Cardiac fibroblast (primary cell): ENCODE data around the gene ALDOC.

Experiments
- DNase-seq, 2 donors: peaks; one replicate each; pipeline versions ENCODE4 v3.0.0 to v3.0.0-alpha.2; 2010; ENCODE audit warnings: low read depth in 2 of 2
- H3K4me3 ChIP-seq, 2 donors: replicated peaks in 1 of 2; 1 replicate in 1 of 2; 2 replicates in 1 of 2; pipeline ENCODE4 v1.5.1; 2011; ENCODE audit warnings: low read depth in 2 of 2, low read length in 2 of 2, mild to moderate bottlenecking in 2 of 2, moderate library complexity in 1 of 2
- CTCF ChIP-seq: IDR thresholded peaks from one replicate; pipeline ENCODE4 v1.5.1; 2011; ENCODE audit warnings: low read depth, mild to moderate bottlenecking, low read length, inconsistent platforms

The ALDOC gene

GRCh38 chr17:28541439-28541838 lies 35.3 kb downstream of the ALDOC start:
- DNase-seq: no peak
- no peak for TF ChIP-seq CTCF
- no peak overlapping the region for H3K4me3 ChIP-seq

DNA sequence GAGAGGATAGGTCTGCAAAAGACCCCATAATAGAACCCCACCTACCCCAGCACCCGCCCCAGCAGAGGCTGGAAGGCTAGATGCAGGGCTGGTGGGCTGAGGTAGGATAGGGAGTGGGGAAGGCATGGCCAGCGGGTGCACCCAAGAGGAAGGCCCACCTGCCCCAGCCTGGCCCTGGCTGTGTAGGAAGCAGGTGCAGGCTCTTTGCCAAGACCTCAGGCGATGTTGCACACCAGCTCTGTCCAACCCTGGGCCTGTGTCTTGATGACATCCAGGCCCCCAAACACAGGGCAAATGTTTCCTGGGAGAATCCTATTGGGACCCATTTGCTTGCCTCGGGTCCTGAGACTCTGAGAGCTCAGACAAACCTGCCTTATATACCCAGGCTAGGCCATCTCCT lies 36.5 kb downstream of the ALDOC start:
- no peak overlapping the region for H3K4me3 ChIP-seq
- TF ChIP-seq CTCF: no peak
- no peak for DNase-seq

DNA sequence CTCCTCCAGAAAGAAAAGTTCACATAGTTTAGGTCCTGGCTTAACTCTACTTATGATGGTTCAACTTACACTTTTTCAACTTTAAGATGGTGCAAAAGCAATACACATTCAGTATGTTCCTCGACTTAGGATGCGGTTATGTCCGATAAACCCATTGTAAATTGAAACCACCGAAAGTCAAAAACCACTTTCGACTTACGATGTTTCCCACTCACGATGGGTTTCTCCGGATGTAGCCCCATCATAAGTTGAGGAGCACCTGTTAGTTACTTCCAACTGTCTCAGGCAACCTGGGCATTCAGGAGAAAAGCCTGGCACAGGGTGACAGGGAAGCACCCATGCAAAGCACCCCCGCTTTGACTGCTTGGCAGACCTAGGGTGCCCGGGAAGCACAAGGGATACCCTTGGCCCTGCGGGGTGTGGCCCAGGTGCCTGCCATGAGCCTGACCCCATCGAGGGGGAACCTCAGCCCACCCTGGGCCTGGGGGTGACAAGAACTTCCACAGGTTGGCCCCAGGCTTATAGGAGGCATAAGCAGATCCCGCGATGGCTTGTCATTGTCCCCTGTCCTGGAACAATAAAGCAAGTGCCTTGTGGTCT lies 38.3 kb downstream of the ALDOC start:
- H3K4me3 ChIP-seq: no peak overlapping the region
- no peak for DNase-seq
- TF ChIP-seq CTCF: no peak

- H3K4me3 ChIP-seq: no peak overlapping the region
- no peak for DNase-seq
- no peak for TF ChIP-seq CTCF
These were observed 39.5 kb downstream of the ALDOC start for GRCh38 chr17:28537219-28537610.

DNA sequence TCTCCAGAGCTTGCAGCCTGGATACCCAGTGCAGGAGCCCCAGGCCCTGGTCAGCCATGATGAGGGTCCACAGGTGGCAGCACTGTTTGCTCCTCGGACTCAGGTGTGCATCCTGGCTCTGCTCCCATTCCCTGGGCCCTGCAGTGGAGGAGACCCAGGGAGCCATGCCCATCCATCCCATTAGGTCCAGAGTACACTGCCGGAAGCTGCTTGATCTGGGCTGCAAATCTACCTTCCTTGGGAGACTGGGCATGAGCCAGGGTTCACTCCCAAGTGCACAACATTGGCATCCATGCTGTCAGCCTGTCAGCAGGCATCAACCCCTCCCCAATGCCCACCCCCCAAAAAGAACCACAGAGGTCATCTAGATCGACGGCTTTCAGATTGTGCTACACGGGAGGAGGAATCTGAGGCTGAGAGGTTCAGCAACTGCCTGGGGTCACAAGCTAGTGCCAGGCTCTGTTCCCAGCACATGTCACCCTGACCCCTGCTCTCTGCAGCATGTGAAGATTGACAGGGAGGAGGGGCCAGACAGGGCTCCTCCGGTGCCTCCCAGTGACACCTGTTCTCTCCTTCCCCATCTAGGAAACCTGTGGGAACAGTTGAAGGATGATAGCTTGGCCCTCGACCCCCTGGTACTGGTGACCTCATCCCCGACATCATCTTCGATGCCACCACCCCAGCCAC lies 40.0 kb downstream of the ALDOC start:
- no peak for DNase-seq
- TF ChIP-seq CTCF: no peak
- no peak overlapping the region for H3K4me3 ChIP-seq

DNA sequence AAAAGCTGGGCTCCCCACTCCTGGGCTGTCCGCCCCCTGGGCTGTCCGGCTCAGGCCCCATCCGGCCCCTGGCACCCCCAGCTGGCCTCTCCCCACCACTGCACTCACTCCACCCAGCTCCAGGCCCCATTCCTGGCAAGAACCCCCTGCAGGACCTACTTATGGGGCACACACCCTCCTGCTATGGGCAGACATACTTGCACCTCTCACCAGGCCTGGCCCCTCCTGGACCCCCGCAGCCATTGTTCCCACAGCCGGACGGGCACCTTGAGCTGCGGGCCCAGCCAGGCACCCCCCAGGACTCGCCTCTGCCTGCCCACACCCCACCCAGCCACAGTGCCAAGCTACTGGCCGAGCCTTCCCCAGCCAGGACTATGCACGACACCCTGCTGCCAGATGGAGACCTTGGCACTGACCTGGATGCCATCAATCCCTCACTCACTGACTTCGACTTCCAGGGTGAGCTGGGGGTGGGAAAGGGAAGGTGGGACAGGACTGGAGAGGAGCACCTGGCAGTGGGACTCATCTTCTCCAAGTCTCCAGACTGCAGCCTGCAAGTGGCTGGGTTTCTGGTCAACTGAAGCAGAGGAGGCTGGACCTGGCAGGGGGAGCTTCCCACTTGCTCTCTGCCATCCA lies 41.8 kb downstream of the ALDOC start:
- TF ChIP-seq CTCF: no peak
- no peak for DNase-seq
- no peak overlapping the region for H3K4me3 ChIP-seq
